ENCODE measurements around the gene UGP2.

GRCh38 chr2:63863707-63864106 lies 22.0 kb downstream of the UGP2 start:
- no peak for TF ChIP-seq JUN (IDR thresholded peaks at IDR 0.05; ENCODE audit: borderline replicate concordance, insufficient read depth, insufficient read length, low read depth)
- TF ChIP-seq, protein P1, sequence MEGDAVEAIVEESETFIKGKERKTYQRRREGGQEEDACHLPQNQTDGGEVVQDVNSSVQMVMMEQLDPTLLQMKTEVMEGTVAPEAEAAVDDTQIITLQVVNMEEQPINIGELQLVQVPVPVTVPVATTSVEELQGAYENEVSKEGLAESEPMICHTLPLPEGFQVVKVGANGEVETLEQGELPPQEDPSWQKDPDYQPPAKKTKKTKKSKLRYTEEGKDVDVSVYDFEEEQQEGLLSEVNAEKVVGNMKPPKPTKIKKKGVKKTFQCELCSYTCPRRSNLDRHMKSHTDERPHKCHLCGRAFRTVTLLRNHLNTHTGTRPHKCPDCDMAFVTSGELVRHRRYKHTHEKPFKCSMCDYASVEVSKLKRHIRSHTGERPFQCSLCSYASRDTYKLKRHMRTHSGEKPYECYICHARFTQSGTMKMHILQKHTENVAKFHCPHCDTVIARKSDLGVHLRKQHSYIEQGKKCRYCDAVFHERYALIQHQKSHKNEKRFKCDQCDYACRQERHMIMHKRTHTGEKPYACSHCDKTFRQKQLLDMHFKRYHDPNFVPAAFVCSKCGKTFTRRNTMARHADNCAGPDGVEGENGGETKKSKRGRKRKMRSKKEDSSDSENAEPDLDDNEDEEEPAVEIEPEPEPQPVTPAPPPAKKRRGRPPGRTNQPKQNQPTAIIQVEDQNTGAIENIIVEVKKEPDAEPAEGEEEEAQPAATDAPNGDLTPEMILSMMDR (IDR thresholded peaks at IDR 0.05; ENCODE audit: extremely low read depth in 1 of 2, insufficient read depth in 1 of 2, low read depth in 1 of 2, low read length in 2 of 2), result no peak
- TF ChIP-seq POLR2AphosphoS5 (IDR thresholded peaks at IDR 0.05; ENCODE audit: insufficient read depth, low read depth, low read length), result no peak
- TF ChIP-seq EZH2 (IDR thresholded peaks at IDR 0.05; ENCODE audit: borderline replicate concordance, low read depth, low read length, severe bottlenecking), result no peak
- no peak for TF ChIP-seq POLR2A (IDR thresholded peaks at IDR 0.05; ENCODE audit: low read depth, low read length)
- TF ChIP-seq, protein P2, sequence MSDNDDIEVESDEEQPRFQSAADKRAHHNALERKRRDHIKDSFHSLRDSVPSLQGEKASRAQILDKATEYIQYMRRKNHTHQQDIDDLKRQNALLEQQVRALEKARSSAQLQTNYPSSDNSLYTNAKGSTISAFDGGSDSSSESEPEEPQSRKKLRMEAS (IDR thresholded peaks at IDR 0.05; ENCODE audit: insufficient read depth, insufficient read length), result no peak
